PC-9 (cell line): ENCODE results near the gene MBD5.

ENCODE experiments used
- EZH2 ChIP-seq: fragments of 200-600 bp; sonication (generic); IDR thresholded peaks from 2 replicates; pipeline ENCODE4 v1.8.0; 2017; ENCODE audit warnings: antibody characterized with exemption, low read depth
- TF ChIP-seq, protein P1 (sequence below): fragments of 200-600 bp; sonication (generic); conservative IDR thresholded peaks from 2 replicates; pipeline ENCODE4 v1.6.1; 2017; ENCODE audit warnings: mixed run types, antibody characterized with exemption, mild to moderate bottlenecking, moderate library complexity

DNA sequence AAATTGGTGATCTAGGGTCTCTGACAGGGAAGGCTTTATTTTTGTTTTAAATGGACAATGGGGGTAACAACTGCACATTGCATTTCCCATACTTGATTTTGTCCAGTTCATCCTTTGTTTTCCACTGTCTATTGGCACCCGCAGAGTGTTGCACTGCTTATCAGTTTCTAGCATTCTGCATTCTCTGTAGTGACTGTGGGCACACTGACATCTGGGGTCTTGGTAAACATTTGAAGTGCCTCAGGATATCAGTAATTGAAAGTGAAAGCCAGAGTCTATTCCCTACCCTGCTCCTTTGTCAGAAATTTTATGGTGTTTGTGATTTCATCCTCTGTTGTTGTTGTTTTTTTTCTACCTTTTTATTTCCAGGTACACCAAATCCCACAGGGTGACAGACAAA, 491.6 kb downstream of the MBD5 start:
- TF ChIP-seq, protein P1, sequence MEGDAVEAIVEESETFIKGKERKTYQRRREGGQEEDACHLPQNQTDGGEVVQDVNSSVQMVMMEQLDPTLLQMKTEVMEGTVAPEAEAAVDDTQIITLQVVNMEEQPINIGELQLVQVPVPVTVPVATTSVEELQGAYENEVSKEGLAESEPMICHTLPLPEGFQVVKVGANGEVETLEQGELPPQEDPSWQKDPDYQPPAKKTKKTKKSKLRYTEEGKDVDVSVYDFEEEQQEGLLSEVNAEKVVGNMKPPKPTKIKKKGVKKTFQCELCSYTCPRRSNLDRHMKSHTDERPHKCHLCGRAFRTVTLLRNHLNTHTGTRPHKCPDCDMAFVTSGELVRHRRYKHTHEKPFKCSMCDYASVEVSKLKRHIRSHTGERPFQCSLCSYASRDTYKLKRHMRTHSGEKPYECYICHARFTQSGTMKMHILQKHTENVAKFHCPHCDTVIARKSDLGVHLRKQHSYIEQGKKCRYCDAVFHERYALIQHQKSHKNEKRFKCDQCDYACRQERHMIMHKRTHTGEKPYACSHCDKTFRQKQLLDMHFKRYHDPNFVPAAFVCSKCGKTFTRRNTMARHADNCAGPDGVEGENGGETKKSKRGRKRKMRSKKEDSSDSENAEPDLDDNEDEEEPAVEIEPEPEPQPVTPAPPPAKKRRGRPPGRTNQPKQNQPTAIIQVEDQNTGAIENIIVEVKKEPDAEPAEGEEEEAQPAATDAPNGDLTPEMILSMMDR, result no peak
- TF ChIP-seq EZH2, result no peak
